Thoracic aorta (tissue), 2 donors: ENCODE results near the gene TAF11L12. TPM values are rescaled to one million over a fixed set of nuclear protein-coding genes. Genes with fewer than 3 reads are reported as not detected.
"Not testable (repeated sequence)": the region's sequence is repeated elsewhere in the genome, so short reads cannot be mapped to it uniquely, and the experiment has no call there.

Experiments
- ATAC-seq: fragments of 150-250 bp; one replicate; pipeline ENCODE4 v1.8.0; 2017; ENCODE audit warnings: low read depth; ENCODE audit not compliant: insufficient number of reproducible peaks, low FRiP score
- DNase-seq: peaks from one replicate; pipeline ENCODE4 v3.0.0-alpha.2; 2020; ENCODE audit warnings: low spot score
- H3K27ac ChIP-seq, 2 donors: fragments of 200-600 bp; sonication (generic); 1 replicate in 1 of 2; 2 replicates in 1 of 2; pipeline ENCODE4 v1.5.1; 2016; ENCODE audit warnings: mild to moderate bottlenecking in 2 of 2, moderate library complexity in 2 of 2
- H3K27me3 ChIP-seq: fragments of 200-600 bp; sonication (generic); replicated peaks from 2 replicates; pipeline ENCODE4 v1.6.0; 2016; ENCODE audit warnings: mild to moderate bottlenecking; ENCODE audit not compliant: insufficient read depth
- H3K36me3 ChIP-seq: fragments of 200-600 bp; sonication (generic); one replicate; pipeline ENCODE4 v1.5.1; 2016
- H3K4me1 ChIP-seq, 2 donors: fragments of 200-600 bp; sonication (generic); 1 replicate in 1 of 2; 2 replicates in 1 of 2; pipeline versions ENCODE4 v1.5.1 to v1.6.0; 2016; ENCODE audit warnings: low read depth in 2 of 2, mild to moderate bottlenecking in 1 of 2; ENCODE audit not compliant: control insufficient read depth in 1 of 2
- H3K4me3 ChIP-seq: fragments of 200-600 bp; sonication (generic); 2 replicates; pipeline ENCODE4 v1.5.1; 2016; ENCODE audit warnings: mild to moderate bottlenecking
- H3K9me3 ChIP-seq: fragments of 200-600 bp; sonication (generic); 2 replicates; pipeline ENCODE4 v1.5.1; 2016
- CTCF ChIP-seq: fragments of 200-600 bp; sonication (generic); IDR thresholded peaks from one replicate; pipeline ENCODE4 v1.5.1; 2019; ENCODE audit warnings: antibody characterized with exemption
- total RNA-seq, 2 donors: library from RNA; depleted of rRNA; stranded (reverse); fragments of >200 nt; gene quantifications; one replicate each; pipeline versions ENCODE4 v1.1.0 to v1.2.3, GENCODE V29; 2016

The TAF11L12 gene
- total RNA-seq, result not detected

GRCh38 chr5:17610092-17610491 is at the start of gene TAF11L12:
TAF11L12 (plus strand) TSS chr5:17610392.
- H3K4me1 ChIP-seq, H3K36me3 ChIP-seq, DNase-seq, H3K27ac ChIP-seq, H3K4me3 ChIP-seq, H3K9me3 ChIP-seq, ATAC-seq, H3K27me3 ChIP-seq: not testable (repeated sequence)

GRCh38 chr5:17585658-17586057 is 24.5 kb upstream of the TAF11L12 start, which contains the start of gene TAF11L7:
TAF11L7 (minus strand) TSS chr5:17585758.
- H3K4me1 ChIP-seq, H3K9me3 ChIP-seq, ATAC-seq, H3K27ac ChIP-seq, H3K4me3 ChIP-seq, H3K36me3 ChIP-seq, DNase-seq, H3K27me3 ChIP-seq: not testable (repeated sequence)

GRCh38 chr5:17590860-17591259 is 19.3 kb upstream of the TAF11L12 start, which contains the start of gene TAF11L8:
TAF11L8 (minus strand) TSS chr5:17590960.
- not testable (repeated sequence) for H3K4me1 ChIP-seq, H3K4me3 ChIP-seq, H3K27me3 ChIP-seq, DNase-seq, ATAC-seq, H3K9me3 ChIP-seq, H3K36me3 ChIP-seq, H3K27ac ChIP-seq

GRCh38 chr5:17594255-17594654 is 15.9 kb upstream of the TAF11L12 start, which contains the start of gene TAF11L9:
TAF11L9 (minus strand) TSS chr5:17594394.
- H3K9me3 ChIP-seq, H3K27me3 ChIP-seq, H3K4me1 ChIP-seq, H3K4me3 ChIP-seq, ATAC-seq, H3K27ac ChIP-seq, H3K36me3 ChIP-seq, DNase-seq: not testable (repeated sequence)

- ATAC-seq, DNase-seq, H3K9me3 ChIP-seq, H3K27ac ChIP-seq, H3K4me1 ChIP-seq, H3K4me3 ChIP-seq, H3K27me3 ChIP-seq, H3K36me3 ChIP-seq: not testable (repeated sequence)
These were observed 12.5 kb upstream of the TAF11L12 start, which contains the start of gene TAF11L10 for GRCh38 chr5:17597728-17598127. TAF11L10 (minus strand) TSS chr5:17597828.

- H3K36me3 ChIP-seq, DNase-seq, ATAC-seq, H3K4me1 ChIP-seq, H3K4me3 ChIP-seq, H3K27ac ChIP-seq, H3K27me3 ChIP-seq, H3K9me3 ChIP-seq: not testable (repeated sequence)
These were observed 6.3 kb upstream of the TAF11L12 start, which contains the start of gene TAF11L11 for GRCh38 chr5:17603880-17604279. TAF11L11 (plus strand) TSS chr5:17604183.

GRCh38 chr5:17604951-17605350 is 5.2 kb upstream of the TAF11L12 start:
- no peaks in the 10 kb centered on the region for H3K4me1 ChIP-seq
- no peak overlapping the region for H3K27ac ChIP-seq
- H3K27me3 ChIP-seq, result no peaks in the 10 kb centered on the region
- no peaks in the 10 kb centered on the region for H3K36me3 ChIP-seq
- no peak for TF ChIP-seq CTCF
- no peak overlapping the region for H3K4me3 ChIP-seq
- ATAC-seq, result no peak
- DNase-seq, result no peak
- no peaks in the 10 kb centered on the region for H3K9me3 ChIP-seq

GRCh38 chr5:17607461-17607860 is 2.7 kb upstream of the TAF11L12 start:
- not testable (repeated sequence) for H3K9me3 ChIP-seq, DNase-seq, H3K27me3 ChIP-seq, H3K27ac ChIP-seq, H3K4me3 ChIP-seq, H3K4me1 ChIP-seq, H3K36me3 ChIP-seq, ATAC-seq
